CD4-positive, alpha-beta T cell treated with Interferon gamma for 1 hour (primary cell): ENCODE results near the gene SUMF1.
A peak's percentile ranks its signal among the peaks of the same experiment; 100 is the strongest.

Experiments
- DNase-seq: peaks from one replicate; pipeline ENCODE4 v3.0.0-alpha.2; 2020

The SUMF1 gene

DNA sequence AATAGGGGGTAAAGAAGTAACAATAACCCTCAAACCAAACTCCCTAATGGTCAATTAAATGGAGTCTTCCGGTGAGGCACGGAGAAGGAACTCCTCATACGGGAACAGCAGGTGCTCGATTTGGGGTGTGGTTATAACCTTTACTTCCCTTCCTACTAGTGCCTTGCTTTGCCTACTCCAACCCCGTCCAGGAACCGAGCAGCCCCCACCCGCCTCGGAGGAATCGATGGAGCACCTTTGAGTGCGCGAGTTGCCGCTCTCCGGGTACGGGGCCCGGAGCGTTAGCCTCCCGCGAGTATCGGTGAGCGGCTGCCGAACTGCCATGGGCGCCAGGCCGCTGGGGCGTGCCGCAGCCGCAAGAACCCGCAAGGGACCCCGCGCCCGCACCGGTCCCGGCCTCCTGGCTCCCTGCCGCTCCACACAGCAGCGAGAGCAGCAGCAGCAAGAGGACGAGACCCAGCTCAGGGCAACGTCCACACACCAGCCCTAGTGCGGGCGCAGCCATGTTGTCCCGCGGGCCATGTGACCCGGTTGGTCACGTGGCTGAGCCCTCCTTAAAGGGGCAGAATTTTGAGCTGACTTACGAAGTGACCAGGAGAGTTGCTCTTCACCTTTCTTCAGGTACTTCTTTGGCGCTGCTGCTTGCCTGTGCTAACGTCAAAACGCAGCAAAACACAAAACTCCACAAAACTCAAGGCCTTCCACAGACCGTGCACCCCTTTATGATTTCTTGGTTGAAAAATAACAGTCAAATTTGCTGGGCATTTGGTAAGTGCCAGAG, at the start of gene SUMF1:
Gene SUMF1 (minus strand): TSS at position 529 of the 781 bp plus-strand sequence. CDS start 24 bp downstream, at position 505.
- DNase-seq, result peak; percentile 65

DNA sequence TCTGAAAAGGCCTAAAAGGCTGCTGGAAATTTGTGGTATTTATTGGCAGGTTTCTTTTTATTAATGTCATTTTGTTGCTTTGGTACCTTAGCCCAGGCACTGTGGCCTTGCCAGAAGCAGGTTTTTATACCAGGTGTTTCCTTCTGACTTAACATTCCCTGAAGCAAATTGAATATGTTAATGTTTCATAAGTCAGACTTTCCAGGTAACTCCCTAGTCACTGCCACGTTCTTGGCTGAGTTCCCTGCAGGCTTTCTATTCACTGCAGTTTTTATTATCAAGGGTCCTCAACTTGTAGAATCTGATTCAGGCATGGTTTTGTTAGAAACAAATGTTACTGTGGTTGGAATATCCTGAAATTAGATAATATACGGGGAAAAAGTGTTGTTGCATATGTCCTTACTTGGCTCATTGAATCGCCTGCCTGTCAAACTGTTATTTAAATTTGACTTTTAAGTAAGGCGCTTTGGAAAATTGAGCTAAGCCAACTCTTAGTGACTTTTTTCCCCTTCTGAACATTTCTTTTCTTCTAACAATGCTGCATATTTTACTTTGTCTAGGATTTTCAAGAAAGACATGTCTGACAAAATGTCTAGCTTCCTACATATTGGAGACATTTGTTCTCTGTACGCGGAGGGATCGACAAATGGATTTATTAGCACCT, 49.0 kb upstream of the SUMF1 start:
- no peak for DNase-seq

GRCh38 chr3:4514916-4515315, 47.8 kb upstream of the SUMF1 start:
- no peak for DNase-seq

GRCh38 chr3:4514321-4514720, 47.3 kb upstream of the SUMF1 start:
- DNase-seq, result no peak

DNA sequence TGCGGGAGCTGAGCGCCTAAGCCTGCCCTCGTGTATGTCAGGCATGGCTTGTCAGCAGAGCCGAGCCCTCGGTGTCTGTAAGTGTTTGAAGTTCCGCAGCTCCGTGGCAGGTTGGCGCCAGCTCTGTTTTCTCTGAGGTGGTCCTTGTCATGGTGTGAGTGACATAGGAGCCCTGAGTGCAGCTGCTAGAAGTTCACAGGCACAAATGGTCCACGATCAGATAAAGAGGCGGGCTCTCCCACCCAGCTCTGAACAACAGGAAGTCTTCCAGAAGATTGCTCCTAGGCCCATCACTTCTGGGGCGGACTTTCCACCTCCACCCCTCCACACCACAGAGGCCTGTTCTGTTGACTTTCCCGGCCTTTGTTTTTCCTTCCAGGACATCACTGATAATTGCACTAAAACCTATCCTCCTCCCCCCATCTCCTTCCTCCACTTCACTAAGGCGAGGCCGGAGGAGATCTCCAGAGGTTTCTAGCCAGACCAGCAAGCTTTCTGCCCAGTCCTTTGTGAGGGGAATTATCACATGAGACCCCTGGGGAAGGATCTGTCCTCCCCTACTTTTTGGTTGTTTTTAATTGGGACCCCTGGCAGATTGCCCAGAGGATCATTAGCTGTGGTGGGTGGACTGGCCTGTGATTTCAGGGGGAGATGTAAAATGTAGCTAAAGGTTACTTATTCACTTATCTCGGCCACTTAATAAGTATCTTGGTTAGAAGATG, 46.0 kb upstream of the SUMF1 start:
- DNase-seq, result no peak

DNA sequence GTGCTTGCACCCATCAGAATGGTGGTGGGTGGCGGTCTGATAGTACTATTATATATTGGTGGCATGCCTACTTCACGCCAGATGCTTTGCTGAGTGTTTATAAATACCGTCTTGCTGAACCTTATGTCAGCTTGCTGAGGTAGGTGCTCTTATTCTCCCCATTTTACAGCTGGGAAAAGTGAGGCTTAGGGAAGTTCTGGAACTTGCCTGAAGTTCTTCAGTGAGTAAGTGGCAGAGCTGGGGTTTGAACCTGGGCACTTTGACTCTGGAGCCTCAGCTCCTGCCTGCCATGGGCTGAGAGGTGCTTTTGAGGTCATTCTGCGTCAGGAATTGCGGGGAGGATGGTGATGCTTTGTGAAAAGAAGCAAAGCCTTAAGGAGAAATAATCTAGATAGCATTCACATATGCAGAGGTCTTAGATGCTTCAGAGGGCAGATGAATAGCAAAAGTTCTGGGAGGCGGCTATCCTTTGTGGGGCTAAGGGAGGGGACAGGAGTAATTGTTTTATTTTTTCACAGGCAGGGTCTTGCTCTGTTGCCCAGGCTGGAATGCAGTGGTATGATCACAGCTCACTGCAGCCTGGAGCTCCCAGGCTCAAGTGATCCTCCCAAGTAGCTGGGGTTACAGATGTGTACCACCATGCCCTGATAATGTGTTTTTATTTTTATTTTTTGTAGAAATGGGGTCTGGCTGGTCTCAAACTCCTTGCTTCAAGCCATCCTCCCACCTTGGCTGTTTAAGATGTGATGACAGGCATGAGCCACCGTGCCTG, 44.6 kb upstream of the SUMF1 start:
- DNase-seq, result no peak

GRCh38 chr3:4509983-4510755, 43.1 kb upstream of the SUMF1 start:
- DNase-seq, result no peak

DNA sequence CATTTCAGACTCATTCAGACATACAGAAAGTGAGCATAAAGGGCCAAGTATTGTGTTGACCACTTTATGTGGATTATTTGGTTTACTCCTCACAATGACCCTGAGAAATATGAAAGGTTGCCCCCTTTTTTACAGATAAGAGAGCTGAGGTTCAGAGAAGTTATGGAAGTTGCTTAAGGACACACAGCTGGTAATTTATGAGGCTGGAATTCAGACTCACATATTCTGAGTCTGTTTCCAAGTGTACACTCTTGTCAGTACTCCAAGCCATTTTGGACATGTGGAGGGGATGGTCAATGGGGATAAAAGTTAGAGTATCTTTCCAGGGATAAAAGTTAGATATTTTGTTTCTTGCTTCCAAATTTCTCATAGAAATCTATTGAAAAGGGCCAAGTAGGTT, 42.0 kb upstream of the SUMF1 start:
- no peak for DNase-seq

DNA sequence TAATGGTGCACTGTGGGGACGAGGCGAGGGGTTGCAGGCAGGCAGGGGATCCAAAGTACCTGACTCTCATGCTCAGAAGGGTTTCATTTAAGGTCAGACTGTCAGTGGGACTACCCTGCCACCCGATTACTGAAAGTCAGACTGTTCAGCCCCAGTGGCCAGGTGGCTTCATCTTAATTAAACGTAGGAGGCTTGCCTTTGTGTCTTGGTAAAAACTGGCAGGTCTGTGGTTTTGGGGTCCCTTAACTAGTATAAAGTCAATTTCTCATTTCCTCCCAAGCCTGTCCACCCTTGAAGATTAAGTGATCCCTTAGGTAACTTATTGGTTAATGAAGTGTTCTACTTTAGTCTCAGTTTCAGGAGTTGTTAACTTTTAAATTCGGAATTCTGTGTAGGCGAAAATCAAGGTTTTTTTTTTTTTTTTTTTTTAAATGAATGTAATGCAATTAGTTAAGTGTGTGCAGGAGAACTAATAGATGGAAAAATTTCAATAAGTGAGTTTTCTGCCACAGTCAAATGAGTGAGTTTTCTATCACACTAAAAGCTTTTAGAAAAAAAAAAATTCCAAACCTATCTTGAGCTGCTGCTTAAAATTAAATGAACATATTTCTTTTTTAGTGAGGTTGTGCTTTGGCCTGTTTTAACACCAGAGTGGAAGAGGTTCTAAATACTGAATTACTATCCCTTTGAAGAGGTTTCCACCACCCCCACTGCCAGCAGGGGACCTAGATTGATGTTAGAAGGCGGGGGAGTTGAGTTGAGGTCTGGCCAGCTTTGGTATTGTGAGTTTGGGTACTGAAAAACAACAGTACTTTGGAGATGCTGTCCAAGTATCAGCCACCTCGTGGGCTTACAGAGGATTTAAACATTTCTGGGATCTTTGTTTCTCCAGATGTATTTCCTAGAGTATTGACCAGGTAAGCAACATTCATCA, 41.2 kb upstream of the SUMF1 start:
- DNase-seq, result no peak

GRCh38 chr3:4507024-4507596, 40.0 kb upstream of the SUMF1 start:
- DNase-seq, result no peak

- DNase-seq, result no peak
These were observed 39.5 kb upstream of the SUMF1 start for GRCh38 chr3:4506559-4507023.

- no peak for DNase-seq
These were observed 38.9 kb upstream of the SUMF1 start for GRCh38 chr3:4505688-4506558.

DNA sequence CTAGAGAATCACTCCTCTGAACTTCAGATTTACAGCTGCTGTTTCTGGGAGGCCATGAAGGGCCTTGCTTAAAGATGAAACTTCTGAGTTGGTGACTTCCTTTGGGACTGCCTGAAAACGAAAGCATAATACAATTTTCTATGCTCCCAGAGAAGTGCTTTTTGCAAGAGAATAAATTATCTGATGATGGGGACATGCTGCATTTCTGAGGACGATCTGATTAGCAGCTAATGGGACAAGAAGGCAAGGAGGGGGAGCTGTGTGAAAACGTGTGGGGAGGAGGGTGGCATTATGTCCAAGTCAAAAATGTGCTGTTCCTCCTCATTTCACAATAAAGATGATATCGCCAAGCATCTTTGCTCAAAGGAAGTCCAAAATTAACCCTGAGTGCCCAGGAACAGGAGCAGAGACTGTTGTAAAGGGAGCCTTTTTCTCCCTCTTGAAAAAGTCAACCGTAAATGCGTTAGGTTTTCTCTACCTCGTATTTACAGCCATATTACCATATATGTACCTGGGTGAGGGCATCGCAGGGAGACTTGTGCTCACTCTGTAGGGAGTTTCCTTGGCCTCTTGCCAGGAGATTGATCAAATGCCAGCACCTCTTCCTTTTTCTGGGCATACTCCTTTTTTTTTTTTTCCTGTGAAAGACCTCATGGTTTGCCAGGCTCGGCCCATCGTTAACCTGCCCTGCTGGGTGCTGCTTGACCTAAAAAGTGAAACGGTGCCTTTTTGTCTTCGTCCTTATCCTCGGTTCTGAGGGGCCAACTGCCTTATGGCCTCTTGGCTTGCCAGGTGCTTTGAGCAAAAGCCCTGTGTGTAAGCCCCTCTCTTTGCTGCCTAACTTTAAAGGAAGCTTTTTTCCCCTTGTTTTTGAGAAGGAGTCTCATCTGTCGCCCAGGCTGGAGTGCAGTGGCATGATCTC, 37.5 kb upstream of the SUMF1 start:
- peak; percentile 33 for DNase-seq

DNA sequence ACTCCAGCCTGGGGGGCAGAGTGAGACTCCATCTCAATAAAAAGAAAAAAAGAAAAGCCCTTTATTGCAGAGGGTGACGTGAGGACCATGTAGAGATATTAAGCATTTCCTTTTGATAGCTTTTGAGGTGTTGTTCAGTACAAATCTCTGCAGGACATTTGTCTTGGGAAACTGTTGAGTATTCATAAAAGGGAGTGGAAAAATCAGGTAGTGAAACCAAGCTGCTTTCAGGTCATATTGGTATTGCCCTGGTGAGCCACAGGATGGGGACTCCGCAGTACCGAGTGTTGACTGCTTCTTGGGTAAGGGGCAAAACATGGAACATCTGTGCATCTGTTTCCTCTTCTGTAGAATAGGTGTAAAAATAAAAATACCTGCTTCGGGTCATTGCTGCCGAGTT, 36.0 kb upstream of the SUMF1 start:
- DNase-seq, result peak; percentile 45

GRCh38 chr3:4501927-4502326, 34.9 kb upstream of the SUMF1 start:
- no peak for DNase-seq

- no peak for DNase-seq
These were observed 34.4 kb upstream of the SUMF1 start for GRCh38 chr3:4501437-4501836.

GRCh38 chr3:4498446-4498845, 31.4 kb upstream of the SUMF1 start:
- DNase-seq, result no peak

DNA sequence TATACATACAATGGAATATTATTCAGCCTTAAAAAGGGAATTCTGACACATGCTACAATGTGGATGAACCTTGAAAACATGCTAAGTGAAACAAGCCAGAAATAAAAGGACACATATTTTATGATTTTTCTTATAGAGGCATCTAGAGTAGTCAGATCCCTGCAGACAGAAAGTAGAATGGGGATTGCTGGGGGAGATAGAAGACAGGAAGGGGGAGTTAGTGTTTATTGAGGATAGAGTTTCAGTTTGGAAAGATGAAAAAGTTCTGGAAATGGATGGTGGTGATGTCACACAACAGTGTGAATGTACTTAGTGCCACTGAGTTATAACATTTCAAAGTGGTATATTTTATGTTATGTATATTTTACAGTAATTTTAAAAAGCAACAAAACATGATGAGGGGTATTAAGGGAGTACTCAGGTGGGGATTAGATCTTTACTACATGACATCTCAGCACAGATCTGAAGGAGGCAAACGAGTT, 30.8 kb upstream of the SUMF1 start:
- DNase-seq, result no peak
